Kidney glomerular epithelial cell (primary cell): ENCODE measurements around the gene CDKN2A.

Experiments used
- DNase-seq: peaks from one replicate; lab custom pipeline; 2025; lab: John Stamatoyannopoulos, UW

The CDKN2A gene

GRCh38 chr9:21993893-21994555 lies at the start of gene CDKN2A:
CDKN2A (minus strand) TSS chr9:21994392.
- DNase-seq: no peak

GRCh38 chr9:22043928-22044327 lies 49.7 kb upstream of the CDKN2A start:
- DNase-seq: no peak

- no peak for DNase-seq
Observed at GRCh38 chr9:22041775-22042174, 47.6 kb upstream of the CDKN2A start.

GRCh38 chr9:22041344-22041743 lies 47.2 kb upstream of the CDKN2A start:
- DNase-seq: no peak

- DNase-seq: peak; percentile 15
Observed at GRCh38 chr9:22040760-22041159, 46.6 kb upstream of the CDKN2A start.

GRCh38 chr9:22039258-22039657 lies 45.1 kb upstream of the CDKN2A start:
- DNase-seq: no peak

- DNase-seq: no peak
Observed at GRCh38 chr9:22037954-22038690, 43.9 kb upstream of the CDKN2A start.

GRCh38 chr9:22036866-22037626 lies 42.9 kb upstream of the CDKN2A start:
- no peak for DNase-seq

- DNase-seq: no peak
Observed at GRCh38 chr9:22035591-22036011, 41.4 kb upstream of the CDKN2A start.

- no peak for DNase-seq
Observed at GRCh38 chr9:22033012-22033630, 38.9 kb upstream of the CDKN2A start.

GRCh38 chr9:22031655-22032411 lies 37.6 kb upstream of the CDKN2A start:
- DNase-seq: no peak

- DNase-seq: peak; percentile 21
Observed at GRCh38 chr9:22030101-22030598, 36.0 kb upstream of the CDKN2A start.

GRCh38 chr9:22029231-22029630 lies 35.0 kb upstream of the CDKN2A start:
- DNase-seq: no peak

- no peak for DNase-seq
Observed at GRCh38 chr9:22028394-22028793, 34.2 kb upstream of the CDKN2A start.

GRCh38 chr9:22026696-22027095 lies 32.5 kb upstream of the CDKN2A start:
- DNase-seq: no peak

GRCh38 chr9:22022396-22022795 lies 28.2 kb upstream of the CDKN2A start:
- no peak for DNase-seq

- DNase-seq: no peak
Observed at GRCh38 chr9:22010866-22011625, 16.9 kb upstream of the CDKN2A start.

GRCh38 chr9:22009506-22009867 lies 15.3 kb upstream of the CDKN2A start:
- DNase-seq: no peak

- peak; percentile 94 for DNase-seq
Observed at GRCh38 chr9:22008717-22009505, 14.7 kb upstream of the CDKN2A start, which contains the start of gene CDKN2B. CDKN2B (minus strand) TSS chr9:22009305; CDS start chr9:22008953, 352 bp downstream.

GRCh38 chr9:22008384-22008716 lies 14.2 kb upstream of the CDKN2A start:
- DNase-seq: no peak
